ENCODE results near the gene BRD7.

- TF ChIP-seq CTCF (IDR thresholded peaks at IDR 0.05) = no peak
- no peak for TF ChIP-seq POLR2AphosphoS5 (IDR thresholded peaks at IDR 0.05)
Observed at GRCh38 chr16:50299508-50300105, 69.2 kb downstream of the BRD7 start.

Measured in transverse colon (tissue), 4 donors.